Lung (tissue), 12 donors: ENCODE measurements around the gene TIMM29. TPM values are rescaled to one million over a fixed set of nuclear protein-coding genes. Genes with fewer than 3 reads are reported as not detected.

Experiments used
- ATAC-seq: fragments of 200-7000 bp; cut with Tn5 transposase; one replicate; pipeline ENCODE4 v1.9.1; 2020; ENCODE audit warnings: moderate number of reproducible peaks; ENCODE audit not compliant: insufficient read depth, low FRiP score
- DNase-seq, 3 donors: peaks; one replicate each; pipeline ENCODE4 v3.0.0-alpha.2; 2013 to 2017
- H3K27ac ChIP-seq, 2 donors: one replicate each; pipeline ENCODE4 v1.5.1; 2013; ENCODE audit warnings: mild to moderate bottlenecking in 2 of 2, moderate library complexity in 2 of 2, control low read depth in 1 of 2, inconsistent platforms in 1 of 2, low read depth in 1 of 2, low read length in 1 of 2
- H3K27me3 ChIP-seq, 3 donors: one replicate each; pipeline ENCODE4 v1.5.1; 2013; ENCODE audit warnings: low read length in 2 of 3; ENCODE audit not compliant: control insufficient read depth in 3 of 3, insufficient read depth in 3 of 3
- H3K36me3 ChIP-seq, 4 donors: one replicate each; pipeline ENCODE4 v1.5.1; 2013; ENCODE audit warnings: low read length in 4 of 4, mild to moderate bottlenecking in 1 of 4, moderate library complexity in 1 of 4; ENCODE audit not compliant: control insufficient read depth in 4 of 4, insufficient read depth in 4 of 4
- H3K4me1 ChIP-seq, 5 donors: one replicate each; pipeline ENCODE4 v1.5.1; 2013; ENCODE audit warnings: low read length in 5 of 5, mild to moderate bottlenecking in 2 of 5, moderate library complexity in 1 of 5; ENCODE audit not compliant: control insufficient read depth in 5 of 5, insufficient read depth in 5 of 5
- H3K4me3 ChIP-seq: one replicate; pipeline ENCODE4 v1.5.1; 2013; ENCODE audit warnings: mild to moderate bottlenecking, control low read depth, moderate library complexity
- H3K9ac ChIP-seq, 2 donors: one replicate each; pipeline ENCODE4 v1.5.1; 2013; ENCODE audit warnings: low read length in 2 of 2, control low read depth in 1 of 2; ENCODE audit not compliant: insufficient read depth in 1 of 2
- H3K9me3 ChIP-seq, 4 donors: one replicate each; pipeline ENCODE4 v1.5.1; 2013; ENCODE audit warnings: low read length in 3 of 4, mild to moderate bottlenecking in 1 of 4, moderate library complexity in 1 of 4; ENCODE audit not compliant: control insufficient read depth in 4 of 4, insufficient read depth in 3 of 4
- CTCF ChIP-seq: IDR thresholded peaks from 2 replicates; pipeline ENCODE4 v1.5.1; 2012; ENCODE audit warnings: mild to moderate bottlenecking; ENCODE audit errors: control extremely low read depth, extremely low read depth
- WGBS, 2 donors: extraction: QIAGEN DNeasy Blood & Tissue Kit; methylation state at CpG; one replicate each; pipeline ENCODE4 v1.1.7; 2013; 5-methylcytosine and 5-hydroxymethylcytosine counted together
- polyA plus RNA-seq, 2 donors: library from polyadenylated mRNA; stranded (reverse); fragments of 200-250 nt; gene quantifications; one replicate each; pipeline ENCODE4 v1.2.1, GENCODE V29; 2013
- total RNA-seq, 2 donors: library from RNA; depleted of rRNA in 1 of 2; stranded (reverse); fragments of >200 nt in 1 of 2; gene quantifications; one replicate each; pipeline ENCODE4 v1.2.1, GENCODE V29; 2014 to 2021
- donor health status: control.
- donor health status: control.
- donor health status: Bipolar disorder and iron deficiency.
- donor health status: healthy.
- donor health status: DM: yes; HTN: yes; CAD: no.

Gene TIMM29
- total and polyA plus RNA-seq, 4 donors, result 15.6 to 20.4 (median 17.3) TPM

- no peaks in the 10 kb centered on the region for H3K9me3 ChIP-seq
- 0% methylated on average over 58 to 99 of the region's 100 CpGs for WGBS, 2 donors
- no peaks in the 10 kb centered on the region for H3K27me3 ChIP-seq
- no peaks in the 10 kb centered on the region for H3K36me3 ChIP-seq
- H3K4me1 ChIP-seq, result peaks cover 4 to 18% (median 7%) of the 10 kb centered on the region in 5 donors
- TF ChIP-seq CTCF, result no peak
- H3K27ac ChIP-seq, result peak within 1 kb of the TSS; percentile 96 to 97
- H3K9ac ChIP-seq, result peak within 1 kb of the TSS; percentile 59 to 84
- H3K4me3 ChIP-seq, result peak within 1 kb of the TSS; percentile 82
- DNase-seq, result peak; percentile 98 to 99 (median 98)
- peak; percentile 96 for ATAC-seq
Observed at GRCh38 chr19:10960314-10961072, 31.9 kb downstream of the TIMM29 start, which contains the start of gene SMARCA4. TSS of gene SMARCA4 (plus strand) at chr19:10961030. CDS start at chr19:10984152, 23,122 bp downstream.

GRCh38 chr19:10961073-10961860 is 32.7 kb downstream of the TIMM29 start:
- DNase-seq (peak; percentile 55 to 62 (median 59)), ATAC-seq (peak; percentile 44)
- peak overlapping the region; percentile 82 for H3K4me3 ChIP-seq
- H3K27me3 ChIP-seq, result no peaks in the 10 kb centered on the region
- H3K9me3 ChIP-seq, result no peaks in the 10 kb centered on the region
- 1% methylated on average over 29 to 91 of the region's 92 CpGs for WGBS, 2 donors
- no peaks in the 10 kb centered on the region for H3K36me3 ChIP-seq
- H3K27ac ChIP-seq, result peak overlapping the region; percentile 89 to 93
- H3K4me1 ChIP-seq, result peaks cover 4 to 18% (median 7%) of the 10 kb centered on the region in 5 donors
- H3K9ac ChIP-seq, result peak overlapping the region; percentile 59 to 84
- no peak for TF ChIP-seq CTCF

- no peak overlapping the region for H3K9ac ChIP-seq
- H3K27me3 ChIP-seq, result no peaks in the 10 kb centered on the region
- peaks cover 4 to 18% (median 7%) of the 10 kb centered on the region in 5 donors for H3K4me1 ChIP-seq
- ATAC-seq (no peak), DNase-seq (no peak)
- no peaks in the 10 kb centered on the region for H3K9me3 ChIP-seq
- no peaks in the 10 kb centered on the region for H3K36me3 ChIP-seq
- H3K27ac ChIP-seq, result peak overlapping the region in 1 of 2 donors; percentile 37
- no peak for TF ChIP-seq CTCF
- H3K4me3 ChIP-seq, result no peak overlapping the region
- WGBS, 2 donors, result 75 to 90% methylated on average over 10 of the region's 10 CpGs
Observed at GRCh38 chr19:10962863-10963262, 34.3 kb downstream of the TIMM29 start.
